ENCODE results near the gene NUP58. TPM values are rescaled to one million over a fixed set of nuclear protein-coding genes. Genes with fewer than 3 reads are reported as not detected.

Gene NUP58
- total RNA-seq, 1 experiment from 2014 or later = 106 TPM

DNA sequence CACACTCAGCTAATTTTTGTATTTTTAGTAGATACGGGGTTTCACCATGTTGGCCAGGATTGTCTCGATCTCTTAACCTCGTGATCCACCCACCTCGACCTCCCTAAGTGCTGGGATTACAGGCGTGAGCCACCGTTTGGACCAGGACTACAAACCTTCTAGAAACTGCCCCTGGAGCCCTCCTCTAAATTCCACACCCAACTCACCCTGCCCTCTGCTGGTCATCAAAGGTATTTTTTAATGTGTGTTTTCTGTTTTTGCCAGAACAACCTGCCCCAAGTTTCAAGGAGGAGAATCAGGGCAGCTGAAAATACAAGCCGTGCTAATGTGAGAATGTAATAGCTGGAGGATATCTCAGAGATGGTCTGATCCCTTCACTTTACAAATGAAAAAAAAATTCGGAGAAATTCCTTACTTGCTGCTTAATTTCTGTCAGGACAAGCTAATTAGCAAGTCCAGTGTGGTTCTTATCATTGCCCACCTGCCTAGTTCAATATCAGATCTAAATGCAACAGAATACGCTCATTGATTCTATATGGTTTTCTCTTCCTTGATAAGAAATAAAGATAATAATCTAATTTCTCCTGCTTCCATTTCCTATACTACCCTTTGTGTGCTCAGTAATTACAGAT, 74.4 kb downstream of the NUP58 start:
- Mint-ChIP-seq H3K4me3 (ENCODE audit: unreplicated experiment) (no peak overlapping the region), H3K36me3 (ENCODE audit: insufficient read depth, unreplicated experiment) (no peaks in the 10 kb centered on the region), H3K27me3 (ENCODE audit: insufficient read depth, unreplicated experiment) (peaks cover 23% of the 10 kb centered on the region), H3K27ac (ENCODE audit: low read depth, unreplicated experiment) (no peak overlapping the region), H3K4me1 (ENCODE audit: insufficient read depth, unreplicated experiment) (no peaks in the 10 kb centered on the region), H3K9me3 (ENCODE audit: unreplicated experiment) (no peaks in the 10 kb centered on the region)
- TF ChIP-seq, protein P1, sequence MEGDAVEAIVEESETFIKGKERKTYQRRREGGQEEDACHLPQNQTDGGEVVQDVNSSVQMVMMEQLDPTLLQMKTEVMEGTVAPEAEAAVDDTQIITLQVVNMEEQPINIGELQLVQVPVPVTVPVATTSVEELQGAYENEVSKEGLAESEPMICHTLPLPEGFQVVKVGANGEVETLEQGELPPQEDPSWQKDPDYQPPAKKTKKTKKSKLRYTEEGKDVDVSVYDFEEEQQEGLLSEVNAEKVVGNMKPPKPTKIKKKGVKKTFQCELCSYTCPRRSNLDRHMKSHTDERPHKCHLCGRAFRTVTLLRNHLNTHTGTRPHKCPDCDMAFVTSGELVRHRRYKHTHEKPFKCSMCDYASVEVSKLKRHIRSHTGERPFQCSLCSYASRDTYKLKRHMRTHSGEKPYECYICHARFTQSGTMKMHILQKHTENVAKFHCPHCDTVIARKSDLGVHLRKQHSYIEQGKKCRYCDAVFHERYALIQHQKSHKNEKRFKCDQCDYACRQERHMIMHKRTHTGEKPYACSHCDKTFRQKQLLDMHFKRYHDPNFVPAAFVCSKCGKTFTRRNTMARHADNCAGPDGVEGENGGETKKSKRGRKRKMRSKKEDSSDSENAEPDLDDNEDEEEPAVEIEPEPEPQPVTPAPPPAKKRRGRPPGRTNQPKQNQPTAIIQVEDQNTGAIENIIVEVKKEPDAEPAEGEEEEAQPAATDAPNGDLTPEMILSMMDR (IDR thresholded peaks at IDR 0.05; ENCODE audit: unreplicated experiment) = peak; percentile 80
- DNase-seq (ENCODE audit: unreplicated experiment) = peak; percentile 71
- no TSS peak for BruUV-seq (replicated peaks)
- ChIA-PET POLR2A (interaction anchor here (0.6 to 1.4 kb wide), 2 partner anchors 75 to 79 kb away, joined by 3 to 5 read pairs; no protein-coding TSS in a partner anchor), CTCF (interaction anchor here (0.6 to 3.4 kb wide), 32 partner anchors 9 to 1609 kb away, joined by 3 to 25 read pairs (median 4); no protein-coding TSS in a partner anchor)
- intact Hi-C loops (cut with micrococcal nuclease) = loop anchor here (1.0 to 5.0 kb wide), 3 partner anchors 109 to 289 kb away; no protein-coding TSS in a partner anchor

GRCh38 chr13:25377244-25377962, 76.0 kb downstream of the NUP58 start:
- POLR2A ChIA-PET = interaction anchor here (0.6 kb wide), 1 partner anchor 367 kb away, joined by 3 read pairs; no protein-coding TSS in a partner anchor
- Mint-ChIP-seq H3K9me3 (ENCODE audit: unreplicated experiment) (no peaks in the 10 kb centered on the region), H3K27ac (ENCODE audit: low read depth, unreplicated experiment) (no peak overlapping the region), H3K36me3 (ENCODE audit: insufficient read depth, unreplicated experiment) (no peaks in the 10 kb centered on the region), H3K4me1 (ENCODE audit: insufficient read depth, unreplicated experiment) (no peaks in the 10 kb centered on the region), H3K4me3 (ENCODE audit: unreplicated experiment) (no peak overlapping the region), H3K27me3 (ENCODE audit: insufficient read depth, unreplicated experiment) (peaks cover 15% of the 10 kb centered on the region)
- no peak for DNase-seq (ENCODE audit: unreplicated experiment)
- intact Hi-C loops (cut with micrococcal nuclease) = loop anchor here (5.0 kb wide), 2 partner anchors 145 to 290 kb away; no protein-coding TSS in a partner anchor
- CTCF ChIA-PET = interaction anchor here (0.6 to 0.7 kb wide), 2 partner anchors 185 to 1880 kb away, joined by 3 read pairs; no protein-coding TSS in a partner anchor
- no TSS peak for BruUV-seq (replicated peaks)
- TF ChIP-seq, protein P1 (IDR thresholded peaks at IDR 0.05; ENCODE audit: unreplicated experiment) = no peak

- no peaks in the 10 kb centered on the region for H3K4me1 Mint-ChIP-seq (ENCODE audit: insufficient read depth, unreplicated experiment)
- no peak for DNase-seq (ENCODE audit: unreplicated experiment)
- H3K9me3 Mint-ChIP-seq (ENCODE audit: unreplicated experiment) = no peaks in the 10 kb centered on the region
- ChIA-PET POLR2A (interaction anchor here (0.6 kb wide), 1 partner anchor 368 kb away, joined by 3 read pairs; no protein-coding TSS in a partner anchor), CTCF (interaction anchor here (0.6 to 0.8 kb wide), 2 partner anchors 145 to 155 kb away, joined by 3 read pairs; no protein-coding TSS in a partner anchor)
- H3K36me3 Mint-ChIP-seq (ENCODE audit: insufficient read depth, unreplicated experiment) = no peaks in the 10 kb centered on the region
- peaks cover 13% of the 10 kb centered on the region for H3K27me3 Mint-ChIP-seq (ENCODE audit: insufficient read depth, unreplicated experiment)
- no peak overlapping the region for H3K27ac Mint-ChIP-seq (ENCODE audit: low read depth, unreplicated experiment)
- TF ChIP-seq, protein P1 (IDR thresholded peaks at IDR 0.05; ENCODE audit: unreplicated experiment) = no peak
- intact Hi-C loops (cut with micrococcal nuclease) = loop anchor here (5.0 kb wide), 2 partner anchors 146 to 291 kb away; no protein-coding TSS in a partner anchor
- no peak overlapping the region for H3K4me3 Mint-ChIP-seq (ENCODE audit: unreplicated experiment)
- BruUV-seq (replicated peaks) = no TSS peak
Measured at GRCh38 chr13:25378528-25378927, 77.1 kb downstream of the NUP58 start.

- no peak for DNase-seq (ENCODE audit: unreplicated experiment)
- TF ChIP-seq, protein P1 (IDR thresholded peaks at IDR 0.05; ENCODE audit: unreplicated experiment) = no peak
- Mint-ChIP-seq H3K27me3 (ENCODE audit: insufficient read depth, unreplicated experiment) (peaks cover 13% of the 10 kb centered on the region), H3K4me3 (ENCODE audit: unreplicated experiment) (no peak overlapping the region), H3K36me3 (ENCODE audit: insufficient read depth, unreplicated experiment) (no peaks in the 10 kb centered on the region), H3K4me1 (ENCODE audit: insufficient read depth, unreplicated experiment) (no peaks in the 10 kb centered on the region), H3K27ac (ENCODE audit: low read depth, unreplicated experiment) (no peak overlapping the region), H3K9me3 (ENCODE audit: unreplicated experiment) (no peaks in the 10 kb centered on the region)
- intact Hi-C loops (cut with micrococcal nuclease) = loop anchor here (5.0 kb wide), 2 partner anchors 147 to 292 kb away; no protein-coding TSS in a partner anchor
- ChIA-PET POLR2A (no interaction called here), CTCF (no interaction called here)
- BruUV-seq (replicated peaks) = no TSS peak
Measured at GRCh38 chr13:25379011-25379410, 77.6 kb downstream of the NUP58 start.

Data from MCF 10A (cell line).